SK-N-SH (cell line): Measurements from ENCODE around the gene IFT122. TPM values are rescaled to one million over a fixed set of nuclear protein-coding genes. Genes with fewer than 3 reads are reported as not detected.

Source experiments
- CTCF ChIA-PET: fragments of 300-600, 350-600 bp; formaldehyde crosslinking; extraction: SDS; loops from one replicate; lab custom pipeline; 2021; lab: Yijun Ruan, JAX
- POLR2A ChIA-PET: fragments of 350-600 bp; sonication (Branson Sonifier 250); formaldehyde crosslinking; extraction: SDS; loops from one replicate; lab custom pipeline; 2020; ENCODE audit warnings: antibody characterized with exemption, inconsistent platforms; lab: Yijun Ruan, JAX
- DNase-seq: peaks from one replicate; pipeline ENCODE4 v3.0.0; 2012
- H2AFZ ChIP-seq: fragments of 200-600 bp; sonication (generic); 2 replicates; pipeline ENCODE4 v1.8.1; 2016; ENCODE audit warnings: antibody characterized with exemption, mild to moderate bottlenecking, low read depth
- H3F3A ChIP-seq: fragments of 200-600 bp; sonication (generic); replicated peaks from 2 replicates; pipeline ENCODE3; 2016; ENCODE audit warnings: antibody characterized with exemption, mild to moderate bottlenecking; ENCODE audit not compliant: insufficient read depth
- H3K27ac ChIP-seq, 2 experiments: fragments of 200-500 bp in 1 of 2; fragments of 200-600 bp in 1 of 2; sonication (Bioruptor generic) in 1 of 2; sonication (generic), shearing (Covaris generic) in 1 of 2; 2 replicates each; pipeline versions ENCODE4 v1.5.1 to v1.6.1; 2014 to 2016; ENCODE audit warnings: low read depth in 2 of 2, inconsistent platforms in 1 of 2, low read length in 1 of 2, mild to moderate bottlenecking in 1 of 2, mixed read lengths in 1 of 2
- H3K27me3 ChIP-seq: fragments of 200-600 bp; sonication (generic), shearing (Covaris generic); 2 replicates; pipeline ENCODE4 v1.6.1; 2016; ENCODE audit warnings: mixed run types; ENCODE audit not compliant: insufficient read depth
- H3K36me3 ChIP-seq, 2 experiments: fragments of 200-500 bp in 1 of 2; fragments of 200-600 bp in 1 of 2; sonication (Bioruptor generic) in 1 of 2; sonication (generic) in 1 of 2; replicated peaks in 1 of 2; 2 replicates each; pipeline versions ENCODE3 to v1.5.1; 2014 to 2016; ENCODE audit warnings: low read length in 1 of 2, mild to moderate bottlenecking in 1 of 2; ENCODE audit not compliant: insufficient read depth in 2 of 2, control insufficient read depth in 1 of 2
- H3K4me1 ChIP-seq, 2 experiments: fragments of 200-500 bp in 1 of 2; fragments of 200-600 bp in 1 of 2; sonication (Bioruptor generic) in 1 of 2; sonication (generic), shearing (Covaris generic) in 1 of 2; 2 replicates each; pipeline versions ENCODE4 v1.5.1 to v1.6.1; 2014 to 2016; ENCODE audit warnings: low read depth in 1 of 2, low read length in 1 of 2, mixed run types in 1 of 2; ENCODE audit not compliant: insufficient read depth in 2 of 2, control insufficient read depth in 1 of 2
- H3K4me2 ChIP-seq: fragments of 200-600 bp; sonication (generic), shearing (Covaris generic); 2 replicates; pipeline ENCODE4 v1.6.1; 2017; ENCODE audit warnings: mixed run types
- H3K4me3 ChIP-seq, 2 experiments: fragments of 200-500 bp in 1 of 2; fragments of 200-600 bp in 1 of 2; sonication (Bioruptor generic) in 1 of 2; sonication (generic), shearing (Covaris generic) in 1 of 2; 2 replicates each; pipeline versions ENCODE4 v1.5.1 to v1.8.1; 2014 to 2016; ENCODE audit warnings: low read depth in 2 of 2, inconsistent platforms in 1 of 2, low read length in 1 of 2, mild to moderate bottlenecking in 1 of 2, mixed read lengths in 1 of 2, moderate library complexity in 1 of 2
- H3K79me2 ChIP-seq: fragments of 200-600 bp; sonication (generic); 2 replicates; pipeline ENCODE4 v1.8.1; 2017; ENCODE audit warnings: mild to moderate bottlenecking; ENCODE audit not compliant: insufficient read depth
- H3K9ac ChIP-seq: fragments of 200-600 bp; sonication (generic); 2 replicates; pipeline ENCODE4 v1.6.1; 2017; ENCODE audit warnings: mixed run types
- H3K9me2 ChIP-seq: fragments of 200-600 bp; sonication (generic); 2 replicates; pipeline ENCODE4 v1.6.1; 2017; ENCODE audit warnings: mixed run types
- H3K9me3 ChIP-seq: fragments of 200-600 bp; sonication (generic); 2 replicates; pipeline ENCODE4 v1.6.1; 2017; ENCODE audit warnings: mixed run types, mild to moderate bottlenecking, moderate library complexity
- H4K20me1 ChIP-seq: fragments of 200-600 bp; sonication (generic); 2 replicates; pipeline ENCODE4 v1.6.1; 2017; ENCODE audit warnings: mild to moderate bottlenecking, mixed run types; ENCODE audit not compliant: insufficient read depth
- EP300 ChIP-seq, 2 experiments: IDR thresholded peaks; 2 replicates each; pipeline versions ENCODE4 v1.4.0 to v1.6.1; 2012; ENCODE audit warnings: borderline replicate concordance in 1 of 2, low read depth in 1 of 2, low read length in 1 of 2
- GATA2 ChIP-seq: sonication (generic); formaldehyde crosslinking; IDR thresholded peaks from 2 replicates; pipeline ENCODE4 v1.5.0; 2020; ENCODE audit warnings: mild to moderate bottlenecking, missing genetic modification reagents
- MXI1 ChIP-seq: IDR thresholded peaks from 2 replicates; pipeline ENCODE4 v1.6.1; 2012; ENCODE audit warnings: mild to moderate bottlenecking, low read depth, low read length, improper control_type of control experiment
- NFIC ChIP-seq: IDR thresholded peaks from 2 replicates; pipeline ENCODE4 v1.4.0; 2012; ENCODE audit warnings: borderline replicate concordance
- PBX3 ChIP-seq: IDR thresholded peaks from 2 replicates; pipeline ENCODE4; 2012
- POLR2AphosphoS5 ChIP-seq: IDR thresholded peaks from 2 replicates; pipeline ENCODE4 v1.6.1; 2012; ENCODE audit warnings: low read depth, low read length
- RCOR1 ChIP-seq: fragments of 150-350 bp; IDR thresholded peaks from 2 replicates; pipeline ENCODE4 v1.6.1; 2017; ENCODE audit warnings: antibody characterized with exemption, low read length
- RFX5 ChIP-seq: IDR thresholded peaks from 2 replicates; pipeline ENCODE4 v1.6.1; 2012; ENCODE audit warnings: mild to moderate bottlenecking, improper control_type of control experiment, low read length
- SIN3A ChIP-seq: IDR thresholded peaks from 2 replicates; pipeline ENCODE4 v1.6.1; 2012; ENCODE audit warnings: low read depth, mild to moderate bottlenecking, low read length, moderate library complexity, borderline replicate concordance
- TCF12 ChIP-seq: IDR thresholded peaks from 2 replicates; pipeline ENCODE4 v1.4.0; 2012
- WGBS: methylation state at CpG from one replicate; pipeline ENCODE4 v1.1.6; 2017; ENCODE audit warnings: low lambda C conversion rate; 5-methylcytosine and 5-hydroxymethylcytosine counted together
- polyA plus RNA-seq, 3 experiments: library from polyadenylated mRNA; depleted of rRNA; stranded (reverse); fragments of >200 nt; gene quantifications; 2 replicates each; pipeline ENCODE4 v1.2.3, GENCODE V29; 2012
- TF ChIP-seq, protein P1 (sequence below): IDR thresholded peaks from 2 replicates; pipeline ENCODE4 v1.6.1; 2012; ENCODE audit warnings: mild to moderate bottlenecking, low read depth, low read length, moderate library complexity
- TF ChIP-seq, protein P2 (sequence below): fragments of 150-350 bp; IDR thresholded peaks from 2 replicates; pipeline ENCODE4 v1.6.1; 2017; ENCODE audit warnings: antibody characterized with exemption, low read length, low read depth, borderline replicate concordance

The IFT122 gene
- polyA plus RNA-seq, 1 of the 3 experiments (the other 2 are of a cell fraction) = 20.1 TPM

DNA sequence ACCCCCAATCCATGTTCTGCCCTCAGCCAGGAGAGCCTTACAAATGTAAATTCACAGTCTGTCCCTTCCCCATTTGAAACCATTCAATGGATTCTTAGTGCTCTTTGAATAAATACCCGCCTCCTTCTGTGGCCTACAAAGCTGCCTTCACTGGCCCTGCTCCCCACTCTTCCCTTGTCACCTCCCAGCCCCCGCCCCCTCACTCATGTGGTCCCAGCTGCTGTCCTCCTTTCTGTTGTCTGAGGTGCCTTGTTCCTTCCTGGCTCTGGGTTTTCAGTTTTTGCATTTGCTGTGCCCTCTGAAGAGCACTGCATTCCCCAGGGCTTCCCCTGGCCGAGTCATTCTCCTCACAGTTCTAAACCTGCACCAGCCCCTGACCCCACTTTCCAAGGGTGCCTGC is 14.8 kb upstream of the IFT122 start (continued):
- TF ChIP-seq NFIC (no peak), GATA2 (CRISPR knock-in tag) (no peak), PBX3 (no peak), RCOR1 (no peak), RFX5 (no peak), MXI1 (no peak), POLR2AphosphoS5 (no peak), EP300 (IDR thresholded peaks at IDR 0.05; ENCODE audit: borderline replicate concordance in 1 of 2, low read depth in 1 of 2, low read length in 1 of 2) (no peak), SIN3A (no peak)
- TF ChIP-seq, protein P1, sequence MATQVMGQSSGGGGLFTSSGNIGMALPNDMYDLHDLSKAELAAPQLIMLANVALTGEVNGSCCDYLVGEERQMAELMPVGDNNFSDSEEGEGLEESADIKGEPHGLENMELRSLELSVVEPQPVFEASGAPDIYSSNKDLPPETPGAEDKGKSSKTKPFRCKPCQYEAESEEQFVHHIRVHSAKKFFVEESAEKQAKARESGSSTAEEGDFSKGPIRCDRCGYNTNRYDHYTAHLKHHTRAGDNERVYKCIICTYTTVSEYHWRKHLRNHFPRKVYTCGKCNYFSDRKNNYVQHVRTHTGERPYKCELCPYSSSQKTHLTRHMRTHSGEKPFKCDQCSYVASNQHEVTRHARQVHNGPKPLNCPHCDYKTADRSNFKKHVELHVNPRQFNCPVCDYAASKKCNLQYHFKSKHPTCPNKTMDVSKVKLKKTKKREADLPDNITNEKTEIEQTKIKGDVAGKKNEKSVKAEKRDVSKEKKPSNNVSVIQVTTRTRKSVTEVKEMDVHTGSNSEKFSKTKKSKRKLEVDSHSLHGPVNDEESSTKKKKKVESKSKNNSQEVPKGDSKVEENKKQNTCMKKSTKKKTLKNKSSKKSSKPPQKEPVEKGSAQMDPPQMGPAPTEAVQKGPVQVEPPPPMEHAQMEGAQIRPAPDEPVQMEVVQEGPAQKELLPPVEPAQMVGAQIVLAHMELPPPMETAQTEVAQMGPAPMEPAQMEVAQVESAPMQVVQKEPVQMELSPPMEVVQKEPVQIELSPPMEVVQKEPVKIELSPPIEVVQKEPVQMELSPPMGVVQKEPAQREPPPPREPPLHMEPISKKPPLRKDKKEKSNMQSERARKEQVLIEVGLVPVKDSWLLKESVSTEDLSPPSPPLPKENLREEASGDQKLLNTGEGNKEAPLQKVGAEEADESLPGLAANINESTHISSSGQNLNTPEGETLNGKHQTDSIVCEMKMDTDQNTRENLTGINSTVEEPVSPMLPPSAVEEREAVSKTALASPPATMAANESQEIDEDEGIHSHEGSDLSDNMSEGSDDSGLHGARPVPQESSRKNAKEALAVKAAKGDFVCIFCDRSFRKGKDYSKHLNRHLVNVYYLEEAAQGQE = no peak
- TF ChIP-seq, protein P2, sequence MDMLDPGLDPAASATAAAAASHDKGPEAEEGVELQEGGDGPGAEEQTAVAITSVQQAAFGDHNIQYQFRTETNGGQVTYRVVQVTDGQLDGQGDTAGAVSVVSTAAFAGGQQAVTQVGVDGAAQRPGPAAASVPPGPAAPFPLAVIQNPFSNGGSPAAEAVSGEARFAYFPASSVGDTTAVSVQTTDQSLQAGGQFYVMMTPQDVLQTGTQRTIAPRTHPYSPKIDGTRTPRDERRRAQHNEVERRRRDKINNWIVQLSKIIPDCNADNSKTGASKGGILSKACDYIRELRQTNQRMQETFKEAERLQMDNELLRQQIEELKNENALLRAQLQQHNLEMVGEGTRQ = no peak

DNA sequence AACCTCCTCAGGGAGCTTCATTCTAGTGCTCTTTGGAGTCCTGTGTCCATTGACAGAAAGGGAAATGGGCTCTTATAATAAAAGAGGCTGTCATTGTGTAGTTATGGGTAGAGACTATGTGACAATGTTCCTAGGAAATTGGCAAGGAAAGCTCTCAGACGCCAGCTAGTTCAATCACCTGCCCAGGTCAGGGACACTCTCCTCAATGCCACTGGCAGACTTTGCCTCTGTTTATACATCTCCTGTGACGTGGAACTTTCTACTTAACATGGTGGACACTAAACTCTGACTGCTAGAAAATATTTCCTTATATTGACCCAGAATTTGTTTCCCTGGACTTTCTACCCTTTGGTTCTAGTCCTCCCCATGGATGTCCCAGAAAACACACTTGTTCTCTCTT is 14.4 kb upstream of the IFT122 start:
- no peak overlapping the region for H3K9ac ChIP-seq
- WGBS = 55% methylated on average over 2 of the region's 2 CpGs
- no peak overlapping the region for H3K4me2 ChIP-seq
- CTCF ChIA-PET = no interaction called here
- H3K27me3 ChIP-seq = no peaks in the 10 kb centered on the region
- no peak for DNase-seq
- peaks cover 8% of the 10 kb centered on the region for H3F3A ChIP-seq
- TF ChIP-seq POLR2AphosphoS5 (no peak), TCF12 (no peak)
- peaks cover 0 to 12% of the 10 kb centered on the region in 2 experiments; a peak in 2 of 4 replicates for H3K4me1 ChIP-seq
- no peak overlapping the region for H3K27ac ChIP-seq
- H3K9me2 ChIP-seq = no peaks in the 10 kb centered on the region
- no peak overlapping the region for H3K4me3 ChIP-seq
- H4K20me1 ChIP-seq = no peaks in the 10 kb centered on the region
- H3K36me3 ChIP-seq = no peaks in the 10 kb centered on the region
- POLR2A ChIA-PET = no interaction called here
- no peaks in the 10 kb centered on the region for H3K9me3 ChIP-seq
- H3K79me2 ChIP-seq = no peaks in the 10 kb centered on the region
- no peak overlapping the region for H2AFZ ChIP-seq
